Ovary (tissue), 9 donors: ENCODE results near the gene KRT79. TPM values are rescaled to one million over a fixed set of nuclear protein-coding genes. Genes with fewer than 3 reads are reported as not detected.

Experiments
- DNase-seq, 5 donors: peaks; one replicate each; pipeline ENCODE4 v3.0.0-alpha.2; 2019 to 2020
- H3K27ac ChIP-seq, 2 donors: fragments of 200-600 bp; one replicate each; pipeline versions ENCODE4 v1.5.1 to v1.8.0; 2019 to 2022
- H3K27me3 ChIP-seq: fragments of 200-600 bp; one replicate; pipeline ENCODE4 v1.8.0; 2022
- H3K36me3 ChIP-seq: fragments of 200-600 bp; sonication (generic); one replicate; pipeline ENCODE4 v1.5.1; 2019
- H3K4me1 ChIP-seq: one replicate; pipeline ENCODE4 v1.8.1; 2013; ENCODE audit warnings: mild to moderate bottlenecking, moderate library complexity; ENCODE audit not compliant: insufficient read depth
- H3K4me3 ChIP-seq: fragments of 200-600 bp; sonication (generic); one replicate; pipeline ENCODE4 v1.5.1; 2017
- H3K9me3 ChIP-seq, 2 donors: fragments of 200-600 bp in 1 of 2; sonication (generic) in 1 of 2; one replicate each; pipeline versions ENCODE4 v1.5.1 to v1.8.1; 2013 to 2019; ENCODE audit warnings: mild to moderate bottlenecking in 1 of 2, moderate library complexity in 1 of 2
- CTCF ChIP-seq, 3 donors: fragments of 450-650 bp in 2 of 3; fragments of 200-600 bp in 1 of 3; IDR thresholded peaks; one replicate each; pipeline versions ENCODE4 v1.5.1 to v1.8.0; 2016 to 2022; ENCODE audit warnings: antibody characterized with exemption in 3 of 3, mild to moderate bottlenecking in 1 of 3
- EP300 ChIP-seq: sonication (generic); formaldehyde crosslinking; IDR thresholded peaks from one replicate; pipeline ENCODE4 v1.6.1; 2017; ENCODE audit warnings: antibody characterized with exemption
- POLR2A ChIP-seq: fragments of 450-650 bp; IDR thresholded peaks from one replicate; pipeline ENCODE4 v1.6.1; 2017; ENCODE audit warnings: antibody characterized with exemption, mild to moderate bottlenecking, moderate library complexity
- WGBS, 3 donors: extraction: QIAGEN DNeasy Blood & Tissue Kit in 1 of 3; methylation state at CpG; one replicate each; pipeline versions ENCODE4 v1.1.5 to v1.1.7; 2013 to 2017; 5-methylcytosine and 5-hydroxymethylcytosine counted together
- intact Hi-C, 4 donors: fragments of 100-400 bp; cut with DNase I; formaldehyde crosslinking; loops; one replicate each; pipeline versions ENCODE4 v1.11.0 to v1.15.1; 2022 to 2023
- polyA plus RNA-seq, 2 donors: library from polyadenylated mRNA; stranded (reverse); fragments of 200-250 nt in 1 of 2; fragments of 350-450 nt in 1 of 2; fragmentation: Illumina TruSeq in 1 of 2; extraction: RNeasy Lipid Tissue Mini Kit (QIAGEN cat#74804) in 1 of 2; gene quantifications; one replicate each; pipeline ENCODE4 v1.2.3, GENCODE V29; 2013 to 2014
- total RNA-seq, 7 donors: library from RNA; depleted of rRNA in 2 of 7; stranded (reverse); fragments of >200 nt in 2 of 7; fragmentation: NEBNext Ultra II Directional in 3 of 7; extraction: Animal tissue kit (Norgen Biotek cat#: 25700) in 3 of 7; gene quantifications; one replicate each; pipeline versions ENCODE4 v1.1.0 to v1.2.4, GENCODE V29; 2016 to 2023
- donor health status: DM: no; HTN: no; CAD: no; lungs with moderate emphysema.
- donor health status: DM: no; HTN: no; CAD: no.
- donor health status: Bipolar disorder and iron deficiency.
- donor health status: DM: yes; HTN: yes; CAD: no.
- donor health status: DM: no; HTN: no; CAD: no.
- donor health status: DM: yes; HTN: yes; CAD: no.

KRT79 gene
- total and polyA plus RNA-seq, 9 donors: not detected

GRCh38 chr12:52818388-52818787 lies 15.7 kb downstream of the KRT79 start:
- no peaks in the 10 kb centered on the region for H3K27me3 ChIP-seq
- WGBS, 3 donors: 24 to 33% (median 30%) methylated on average over 7 of the region's 7 CpGs
- no peak for DNase-seq
- intact Hi-C loops: no loop called here
- no peaks in the 10 kb centered on the region for H3K9me3 ChIP-seq
- no peak for TF ChIP-seq POLR2A
- no peak for TF ChIP-seq EP300
- no peaks in the 10 kb centered on the region for H3K36me3 ChIP-seq
- no peak overlapping the region for H3K4me3 ChIP-seq
- no peak overlapping the region for H3K27ac ChIP-seq
- no peaks in the 10 kb centered on the region for H3K4me1 ChIP-seq

GRCh38 chr12:52817699-52818238 lies 16.3 kb downstream of the KRT79 start:
- WGBS, 3 donors: 63 to 69% (median 64%) methylated on average over 2 of the region's 2 CpGs

GRCh38 chr12:52817003-52817698 lies 17.0 kb downstream of the KRT79 start:
- H3K36me3 ChIP-seq: no peaks in the 10 kb centered on the region
- H3K9me3 ChIP-seq: no peaks in the 10 kb centered on the region
- no peaks in the 10 kb centered on the region for H3K27me3 ChIP-seq
- TF ChIP-seq EP300: no peak
- TF ChIP-seq POLR2A: no peak
- TF ChIP-seq CTCF (IDR thresholded peaks at IDR 0.05): no peak
- intact Hi-C loops: no loop called here
- WGBS, 3 donors: 85 to 92% (median 86%) methylated on average over 8 of the region's 8 CpGs
- H3K27ac ChIP-seq: no peak overlapping the region
- H3K4me1 ChIP-seq: no peaks in the 10 kb centered on the region
- no peak overlapping the region for H3K4me3 ChIP-seq
- no peak for DNase-seq

More at GRCh38 chr12:52817699-52818238, 16.3 kb downstream of the KRT79 start:
- no peaks in the 10 kb centered on the region for H3K27me3 ChIP-seq
- H3K27ac ChIP-seq: no peak overlapping the region
- intact Hi-C loops: no loop called here
- TF ChIP-seq CTCF (IDR thresholded peaks at IDR 0.05) (no peak), EP300 (no peak), POLR2A (no peak)
- H3K4me1 ChIP-seq: no peaks in the 10 kb centered on the region
- no peak for DNase-seq
- H3K4me3 ChIP-seq: no peak overlapping the region
- H3K9me3 ChIP-seq: no peaks in the 10 kb centered on the region
- no peaks in the 10 kb centered on the region for H3K36me3 ChIP-seq

GRCh38 chr12:52815676-52816588 lies 18.2 kb downstream of the KRT79 start:
- Histone ChIP-seq H3K27ac (no peak overlapping the region), H3K36me3 (no peaks in the 10 kb centered on the region), H3K4me1 (no peaks in the 10 kb centered on the region), H3K9me3 (no peaks in the 10 kb centered on the region), H3K27me3 (no peaks in the 10 kb centered on the region), H3K4me3 (no peak overlapping the region)
- WGBS, 3 donors: 60 to 64% (median 63%) methylated on average over 9 of the region's 9 CpGs
- intact Hi-C loops: no loop called here
- TF ChIP-seq CTCF (IDR thresholded peaks at IDR 0.05) (no peak), EP300 (no peak), POLR2A (no peak)
- DNase-seq: no peak
